ENCODE results near the gene SYNDIG1. TPM values are rescaled to one million over a fixed set of nuclear protein-coding genes. Genes with fewer than 3 reads are reported as not detected.

SYNDIG1 gene
- total RNA-seq, 4 donors from 2014 or later: 8.3 to 12.4 (median 10.2) TPM

DNA sequence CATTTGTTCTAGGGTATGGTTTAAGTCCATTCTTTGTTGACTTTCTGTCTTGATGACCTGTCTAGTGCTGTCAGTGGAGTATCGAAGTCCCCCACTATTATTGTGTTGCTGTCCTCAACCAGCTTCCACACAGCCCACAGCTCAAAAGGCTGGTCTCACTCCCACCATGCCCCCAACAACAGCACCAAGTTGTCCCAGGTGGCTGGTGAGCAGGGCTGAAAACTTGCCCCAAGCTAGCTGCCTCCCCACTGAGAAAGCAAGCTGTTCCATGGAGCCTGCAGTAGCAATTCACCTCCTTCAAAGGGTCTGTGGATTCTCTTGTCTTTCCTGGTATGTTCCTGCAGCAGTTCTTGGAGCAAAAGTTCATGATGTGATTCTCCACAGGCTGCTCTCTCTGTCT, 221.0 kb downstream of the SYNDIG1 start:
- Histone ChIP-seq H3K4me3 (replicated peaks in 1 of 3) (no peak overlapping the region), H3K27ac (no peak overlapping the region), H3K4me1 (peaks cover 12 to 17% of the 10 kb centered on the region in 2 donors), H3K9me3 (no peaks in the 10 kb centered on the region), H3K36me3 (no peaks in the 10 kb centered on the region), H3K27me3 (no peaks in the 10 kb centered on the region)
- WGBS, 2 donors: 94 to 100% methylated on average over 1 of the region's 1 CpG
- intact Hi-C loops (cut with DNase I): no loop called here
- no peak for DNase-seq
- TF ChIP-seq POLR2A (IDR thresholded peaks at IDR 0.05): no peak
- TF ChIP-seq, protein P1, sequence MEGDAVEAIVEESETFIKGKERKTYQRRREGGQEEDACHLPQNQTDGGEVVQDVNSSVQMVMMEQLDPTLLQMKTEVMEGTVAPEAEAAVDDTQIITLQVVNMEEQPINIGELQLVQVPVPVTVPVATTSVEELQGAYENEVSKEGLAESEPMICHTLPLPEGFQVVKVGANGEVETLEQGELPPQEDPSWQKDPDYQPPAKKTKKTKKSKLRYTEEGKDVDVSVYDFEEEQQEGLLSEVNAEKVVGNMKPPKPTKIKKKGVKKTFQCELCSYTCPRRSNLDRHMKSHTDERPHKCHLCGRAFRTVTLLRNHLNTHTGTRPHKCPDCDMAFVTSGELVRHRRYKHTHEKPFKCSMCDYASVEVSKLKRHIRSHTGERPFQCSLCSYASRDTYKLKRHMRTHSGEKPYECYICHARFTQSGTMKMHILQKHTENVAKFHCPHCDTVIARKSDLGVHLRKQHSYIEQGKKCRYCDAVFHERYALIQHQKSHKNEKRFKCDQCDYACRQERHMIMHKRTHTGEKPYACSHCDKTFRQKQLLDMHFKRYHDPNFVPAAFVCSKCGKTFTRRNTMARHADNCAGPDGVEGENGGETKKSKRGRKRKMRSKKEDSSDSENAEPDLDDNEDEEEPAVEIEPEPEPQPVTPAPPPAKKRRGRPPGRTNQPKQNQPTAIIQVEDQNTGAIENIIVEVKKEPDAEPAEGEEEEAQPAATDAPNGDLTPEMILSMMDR (IDR thresholded peaks at IDR 0.05): no peak

DNA sequence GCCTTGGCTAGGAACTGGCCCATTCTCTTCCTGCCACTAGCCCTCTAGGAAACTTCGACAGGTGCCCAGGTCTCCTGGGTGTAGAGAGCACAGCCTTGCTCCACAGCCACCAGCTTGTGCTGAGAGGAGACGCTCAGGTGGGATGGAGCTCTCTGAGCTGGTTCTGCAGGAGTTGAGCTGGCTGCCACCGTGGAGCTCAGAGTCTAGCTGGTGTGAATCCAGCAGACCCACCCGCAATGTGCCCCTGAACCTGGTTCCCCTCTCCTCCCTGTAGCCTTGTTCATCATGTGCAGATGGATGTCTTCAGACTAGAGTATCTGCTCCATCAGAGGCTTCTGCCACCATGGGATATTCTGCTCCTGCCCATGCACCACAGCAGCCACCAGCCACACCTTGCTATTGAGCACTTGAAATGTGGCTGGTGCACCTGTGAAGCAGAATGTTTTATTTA, 222.5 kb downstream of the SYNDIG1 start:
- 82 to 100% methylated on average over 3 to 4 of the region's 4 CpGs for WGBS, 2 donors
- DNase-seq: no peak
- intact Hi-C loops (cut with DNase I): no loop called here

DNA sequence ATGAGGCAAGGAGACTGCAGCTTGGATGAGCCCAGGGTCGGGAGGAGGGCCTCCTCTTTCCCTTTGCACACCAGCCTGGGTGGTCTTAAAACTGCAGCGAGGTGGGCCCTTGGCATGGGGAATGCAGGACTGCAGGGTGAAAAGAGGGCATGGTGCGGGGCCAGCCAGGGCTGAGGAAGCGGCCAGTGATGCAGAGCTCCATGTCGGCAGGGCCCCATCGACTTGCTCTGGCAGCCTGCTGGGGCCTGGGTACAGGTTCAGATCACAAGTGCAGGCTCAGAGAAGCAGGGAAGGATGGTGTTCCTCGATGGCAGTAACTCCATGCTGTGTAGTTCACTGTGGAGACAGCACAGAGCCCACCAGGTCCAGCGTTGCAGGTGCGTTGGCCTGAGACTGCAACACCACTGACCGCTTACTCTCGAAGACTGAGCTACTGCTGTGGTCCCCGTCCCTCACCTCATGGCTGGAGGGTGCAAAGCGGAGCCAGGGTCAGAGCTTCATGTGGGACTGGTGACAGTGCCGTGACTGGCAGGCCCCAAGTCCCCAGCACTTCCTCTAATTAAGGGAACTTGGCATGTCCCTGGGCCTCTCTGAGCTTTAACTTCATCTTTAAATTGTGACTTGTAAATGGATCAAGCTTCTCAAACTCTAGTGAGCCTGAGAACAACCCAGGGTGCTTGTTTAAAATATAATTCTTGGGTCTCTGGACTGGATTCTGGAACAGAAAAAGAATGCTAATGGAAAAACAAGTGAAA, 223.2 kb downstream of the SYNDIG1 start:
- 91 to 92% methylated on average over 12 to 14 of the region's 14 CpGs for WGBS, 2 donors
- Histone ChIP-seq H3K36me3 (no peaks in the 10 kb centered on the region), H3K9me3 (no peaks in the 10 kb centered on the region), H3K27me3 (no peaks in the 10 kb centered on the region), H3K4me1 (peaks cover 13 to 19% of the 10 kb centered on the region in 2 donors), H3K4me3 (replicated peaks in 1 of 3) (no peak overlapping the region), H3K27ac (no peak overlapping the region)
- TF ChIP-seq, protein P1 (IDR thresholded peaks at IDR 0.05): no peak
- TF ChIP-seq POLR2A (IDR thresholded peaks at IDR 0.05): no peak
- no peak for DNase-seq
- intact Hi-C loops (cut with DNase I): no loop called here

More for the DNA sequence above, 222.5 kb downstream of the SYNDIG1 start:
- H3K27ac ChIP-seq: no peak overlapping the region
- no peak for TF ChIP-seq POLR2A (IDR thresholded peaks at IDR 0.05)
- TF ChIP-seq, protein P1 (IDR thresholded peaks at IDR 0.05): no peak
- H3K36me3 ChIP-seq: no peaks in the 10 kb centered on the region
- no peaks in the 10 kb centered on the region for H3K9me3 ChIP-seq
- H3K4me3 ChIP-seq (replicated peaks in 1 of 3): no peak overlapping the region
- H3K4me1 ChIP-seq: peaks cover 13 to 19% of the 10 kb centered on the region in 2 donors
- no peaks in the 10 kb centered on the region for H3K27me3 ChIP-seq

DNA sequence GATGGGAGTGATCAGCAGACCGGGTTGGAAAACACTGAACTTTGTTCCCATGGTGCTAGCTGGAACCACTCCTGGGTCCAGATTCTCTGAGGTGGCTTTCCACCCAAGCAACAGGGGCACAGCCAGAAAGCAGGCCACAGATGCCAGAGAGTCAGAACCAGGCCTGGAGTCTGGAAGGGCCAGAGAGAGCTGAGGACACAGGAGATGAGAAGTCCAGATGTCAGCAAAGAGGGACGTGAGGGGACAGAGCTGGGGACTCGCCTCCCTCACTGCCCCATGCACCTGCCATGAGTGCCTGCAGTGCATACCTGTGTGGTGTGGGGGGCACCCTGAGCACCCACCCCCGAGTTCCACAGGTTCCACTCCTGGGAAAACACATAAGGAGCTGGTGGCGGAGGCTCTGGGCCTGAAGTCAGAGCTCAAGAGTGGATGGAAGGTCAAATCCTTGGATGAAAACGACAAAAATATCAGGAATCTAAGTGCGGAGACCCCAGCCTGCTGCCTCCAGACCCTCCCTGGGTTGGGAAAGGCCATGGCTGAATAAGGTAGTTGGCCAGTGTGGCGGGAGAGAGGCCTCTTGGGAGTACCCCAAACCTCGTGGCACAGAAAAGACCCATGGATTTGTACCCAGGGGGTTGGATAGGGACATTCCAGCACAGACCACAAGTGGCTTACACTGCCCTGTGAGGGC, 224.2 kb downstream of the SYNDIG1 start:
- Histone ChIP-seq H3K27ac (no peak overlapping the region), H3K27me3 (no peaks in the 10 kb centered on the region), H3K9me3 (no peaks in the 10 kb centered on the region), H3K4me1 (peaks cover 13 to 19% of the 10 kb centered on the region in 2 donors), H3K4me3 (replicated peaks in 1 of 3) (no peak overlapping the region), H3K36me3 (no peaks in the 10 kb centered on the region)
- DNase-seq: no peak
- WGBS, 2 donors: 90 to 94% methylated on average over 9 of the region's 9 CpGs
- TF ChIP-seq POLR2A (IDR thresholded peaks at IDR 0.05): no peak
- TF ChIP-seq, protein P1 (IDR thresholded peaks at IDR 0.05): no peak
- intact Hi-C loops (cut with DNase I): no loop called here
